CD1c-positive myeloid dendritic cell (primary cell): ENCODE measurements around the gene VTN.

ENCODE experiments used
- DNase-seq: peaks from one replicate; pipeline ENCODE4 v3.0.0-alpha.2; 2016; ENCODE audit errors: extremely low spot score

Gene VTN

DNA sequence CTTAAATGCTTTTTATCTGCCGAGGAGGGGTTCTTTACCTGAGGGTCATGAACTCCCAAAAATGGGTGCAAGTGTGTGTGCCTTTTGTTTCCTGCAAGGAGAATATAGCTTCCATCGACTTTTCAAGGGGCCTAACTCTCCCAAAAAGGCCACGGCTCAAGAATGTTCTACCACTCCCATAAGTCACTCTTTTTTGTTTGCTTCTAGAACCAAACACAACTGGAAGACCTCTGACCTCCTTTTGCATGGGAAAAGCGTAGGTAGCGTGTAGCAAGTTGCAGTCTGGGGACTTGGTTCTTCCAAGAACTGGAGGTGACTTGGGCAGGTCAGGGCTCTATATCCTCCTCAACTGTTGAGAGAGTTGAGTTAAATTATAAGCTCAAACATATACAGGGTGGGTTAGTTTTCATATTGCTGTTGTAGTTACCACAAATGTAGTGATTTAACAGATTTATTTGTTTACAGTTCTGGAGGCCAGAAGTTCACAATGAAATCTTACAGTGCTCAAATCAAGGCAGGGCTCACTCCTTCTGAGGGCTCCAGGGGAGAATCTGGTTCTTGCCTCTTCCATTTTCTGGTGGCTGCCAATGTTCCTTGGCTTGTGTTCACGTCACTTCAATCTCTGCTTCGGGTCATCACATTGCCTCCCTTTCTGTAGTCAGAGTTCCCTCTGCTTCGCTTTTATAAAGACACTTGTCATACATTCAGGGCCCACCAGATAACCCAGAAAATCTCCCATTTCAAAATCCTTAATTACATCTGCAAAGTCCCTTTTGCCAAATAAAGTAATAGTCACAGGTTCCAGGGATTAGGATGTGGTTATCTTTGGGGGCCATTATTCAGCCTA lies 49.7 kb downstream of the VTN start:
- no peak for DNase-seq

DNA sequence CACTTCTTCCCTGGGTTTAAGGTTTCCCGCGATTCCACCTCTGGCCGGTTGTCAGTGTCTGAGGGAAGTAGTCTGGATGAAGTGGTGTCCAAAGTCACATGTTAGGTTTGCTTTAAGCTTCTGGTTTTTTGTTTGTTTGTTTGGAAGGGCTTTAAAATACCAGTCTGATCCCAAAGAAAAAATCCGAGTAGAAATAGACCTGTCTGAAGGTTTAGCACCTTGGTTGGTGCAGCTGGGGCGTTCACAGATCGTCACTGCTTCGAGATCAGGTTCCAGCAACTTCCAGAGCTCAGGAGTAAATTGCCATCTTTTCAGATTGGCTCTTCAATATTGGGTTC lies 50.5 kb downstream of the VTN start:
- DNase-seq: peak; percentile 26

DNA sequence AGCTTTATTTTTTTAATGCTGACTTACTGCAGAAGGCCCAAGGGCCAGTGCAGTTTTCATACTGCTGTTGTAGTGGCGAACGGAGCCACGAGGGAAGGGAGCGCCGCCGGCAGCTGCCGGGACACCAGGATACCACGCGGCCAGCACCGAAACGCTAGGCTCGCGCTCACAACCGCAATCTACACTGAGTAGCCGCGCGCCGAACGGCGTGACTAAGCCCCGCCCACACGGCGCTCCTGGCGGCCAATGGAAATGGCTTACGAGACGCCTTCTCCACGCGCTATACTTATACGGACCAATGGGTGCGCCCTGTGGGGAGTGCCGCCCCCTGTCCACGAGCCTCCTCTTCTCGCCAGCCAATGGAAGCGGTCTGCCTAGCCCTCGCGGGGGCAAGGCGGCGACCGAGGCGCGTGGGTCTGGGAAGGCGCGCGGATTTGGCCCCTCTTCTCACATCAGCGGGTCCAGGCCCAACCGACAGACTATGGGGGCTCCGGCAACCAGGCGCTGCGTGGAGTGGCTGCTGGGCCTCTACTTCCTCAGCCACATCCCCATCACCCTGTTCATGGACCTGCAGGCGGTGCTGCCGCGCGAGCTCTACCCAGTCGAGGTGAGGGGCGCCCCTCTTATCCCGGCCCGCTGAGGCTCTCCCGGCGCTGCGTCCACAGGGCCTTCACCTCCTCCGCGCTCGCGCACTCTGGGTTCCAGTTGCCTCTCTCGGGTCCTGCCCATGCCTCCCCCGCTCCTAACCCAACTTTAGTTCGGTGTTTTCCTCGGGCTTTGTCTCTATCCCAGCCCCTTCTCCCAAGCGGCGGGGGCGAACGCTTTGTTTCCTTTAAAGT lies 51.1 kb downstream of the VTN start, which contains the start of gene TMEM97:
Gene TMEM97, plus strand, starts transcription at position 442 of the 839 bp plus-strand sequence. Its CDS starts 40 bp downstream, at position 482.
- peak; percentile 99 for DNase-seq

DNA sequence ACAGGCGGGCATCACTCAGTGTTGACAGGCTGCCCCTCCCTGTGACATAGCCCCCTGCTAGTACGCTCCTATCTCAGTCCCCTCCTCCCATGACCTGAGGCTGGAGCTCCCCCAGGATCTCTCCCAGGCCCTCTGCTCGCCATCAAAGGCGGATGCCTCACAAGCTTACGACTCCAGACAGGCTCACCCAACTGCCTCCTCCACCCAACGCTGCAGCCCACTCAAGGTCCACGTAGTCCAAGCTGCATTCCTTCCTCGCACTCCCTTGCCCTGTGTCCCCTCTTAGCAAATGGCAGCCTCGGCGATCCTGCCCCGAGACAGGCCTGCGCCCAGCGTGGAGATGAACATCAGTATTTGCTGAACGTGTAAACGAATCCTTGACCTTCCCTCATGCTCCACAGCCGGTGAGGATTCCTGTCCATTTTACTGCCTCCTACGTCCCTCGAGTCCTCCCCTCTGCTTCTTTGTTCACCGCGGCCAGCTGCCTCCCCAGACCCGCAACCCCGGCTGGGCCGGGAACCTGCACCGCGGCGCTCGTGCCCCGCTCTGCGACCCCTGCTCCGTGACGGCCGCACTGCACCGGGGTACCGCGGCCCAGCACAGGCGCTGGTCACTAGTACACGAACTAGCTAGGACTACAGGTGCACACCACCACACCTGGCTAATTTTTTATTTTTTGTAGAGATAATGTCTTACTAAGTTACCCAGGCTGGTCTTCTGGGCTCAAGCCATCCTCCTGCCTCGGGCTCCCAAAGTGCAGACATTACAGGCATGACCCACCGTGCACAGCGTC lies 51.9 kb downstream of the VTN start:
- DNase-seq: no peak
